DMS 273 (cell line): ENCODE measurements around the gene GJA4.

ENCODE experiments used
- DNase-seq: peaks from one replicate; lab custom pipeline; 2025; ENCODE audit not compliant: unreplicated experiment; lab: John Stamatoyannopoulos, UW

The GJA4 gene

GRCh38 chr1:34792868-34793727, at the start of gene GJA4:
Gene GJA4 (plus strand): TSS chr1:34792999. CDS start chr1:34794214, 1,215 bp downstream.
- DNase-seq = no peak

GRCh38 chr1:34743775-34744174, 49.0 kb upstream of the GJA4 start:
- DNase-seq = no peak

DNA sequence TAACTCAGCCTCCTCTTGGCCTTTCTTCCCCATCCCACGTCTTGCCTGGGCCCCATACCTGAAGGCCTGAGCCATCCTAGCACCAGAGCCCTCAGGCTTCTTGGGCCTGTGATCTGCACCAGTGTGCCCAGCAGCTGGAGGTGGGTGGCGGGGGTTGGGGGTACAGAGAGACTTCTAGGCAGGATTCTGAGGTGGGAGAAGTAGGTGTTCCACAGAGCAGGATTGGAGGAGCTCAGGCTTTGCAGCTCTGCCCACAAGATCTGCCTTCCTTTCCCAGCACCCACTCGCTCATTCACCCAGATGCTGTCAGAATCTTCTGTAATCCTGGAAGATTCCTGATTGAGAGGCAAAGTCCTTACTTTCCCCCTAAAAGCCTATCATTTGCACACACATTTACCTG, 47.9 kb upstream of the GJA4 start:
- no peak for DNase-seq

DNA sequence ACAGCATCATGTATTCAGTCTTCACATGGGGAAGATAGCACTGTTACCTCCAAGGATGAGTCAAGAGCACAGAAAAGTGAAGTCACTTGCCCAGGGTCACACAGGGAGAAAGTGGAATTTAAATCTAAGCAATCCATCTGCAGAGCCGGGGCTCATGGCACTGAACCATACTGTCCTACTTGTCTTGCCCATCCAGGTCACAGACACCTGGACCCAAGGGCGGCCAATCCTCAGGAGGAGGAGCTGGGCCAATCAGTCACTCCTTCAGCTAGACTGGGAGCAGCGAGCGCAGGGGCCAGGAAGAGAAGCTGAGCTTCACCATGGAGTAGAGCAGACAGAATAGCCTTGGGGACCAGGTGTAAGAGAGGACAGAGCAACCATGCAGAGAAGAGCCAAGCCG, 47.1 kb upstream of the GJA4 start:
- DNase-seq = no peak

DNA sequence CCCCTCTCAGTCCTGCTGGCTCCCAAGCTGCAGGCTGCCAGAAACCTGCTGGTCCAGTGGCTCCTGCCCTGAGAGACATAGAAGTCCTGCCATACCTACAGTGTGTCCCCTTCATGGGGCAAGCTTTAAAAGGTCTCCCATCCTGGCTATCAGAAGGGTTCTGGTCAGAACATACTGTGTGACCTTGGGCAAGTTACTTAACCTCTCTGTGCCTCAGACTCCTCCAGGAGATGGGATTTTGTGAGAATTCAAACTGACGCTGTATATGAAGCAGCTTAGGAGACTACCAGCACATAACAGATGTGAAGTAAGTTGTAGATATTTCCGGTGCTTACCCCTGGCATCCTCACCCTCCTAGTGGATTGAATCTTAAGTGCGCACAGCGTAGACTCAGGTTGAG, 46.7 kb upstream of the GJA4 start:
- no peak for DNase-seq

DNA sequence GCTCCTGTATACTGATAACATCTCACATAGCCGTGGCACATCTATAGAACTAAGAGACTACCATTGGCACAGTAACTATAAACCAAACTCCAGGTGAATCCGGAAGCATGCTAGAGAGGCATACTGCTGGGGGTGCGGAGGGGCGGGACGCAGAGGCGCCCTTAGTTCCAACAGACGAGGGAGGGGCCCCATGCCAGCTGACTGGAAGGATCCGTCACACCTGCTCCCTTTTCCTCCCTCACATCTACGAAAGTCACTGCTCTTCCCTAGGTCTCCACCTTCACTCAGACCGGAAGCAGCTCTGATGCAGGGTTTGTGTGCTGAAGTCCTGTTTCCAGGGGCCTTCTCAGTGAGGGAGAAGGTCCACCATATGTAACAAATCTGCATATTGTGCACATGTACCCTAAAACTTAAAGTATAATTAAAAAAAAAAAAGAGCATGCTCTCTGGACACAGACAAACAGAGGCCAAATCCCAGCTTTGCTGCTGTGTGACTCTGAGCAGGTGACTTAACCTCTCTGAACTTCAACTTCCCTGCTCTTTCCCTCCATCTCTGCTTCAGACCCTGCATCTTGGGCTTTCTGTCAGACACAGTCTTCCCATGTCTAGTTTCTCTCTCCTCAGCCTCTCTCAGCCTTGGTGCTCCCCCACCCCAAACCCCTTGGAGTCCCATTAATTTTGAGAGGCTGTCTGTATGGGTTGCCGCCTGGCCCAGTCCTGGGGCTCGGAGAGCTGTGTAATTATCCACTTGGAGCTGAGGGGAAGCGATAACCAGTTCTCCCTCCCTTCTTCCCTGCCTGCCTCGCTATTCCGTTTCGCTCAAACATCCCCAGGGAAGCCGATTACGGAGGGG, 45.8 kb upstream of the GJA4 start:
- DNase-seq = no peak

GRCh38 chr1:34747638-34747941, 45.2 kb upstream of the GJA4 start:
- no peak for DNase-seq

GRCh38 chr1:34749992-34750391, 42.8 kb upstream of the GJA4 start:
- DNase-seq = no peak

DNA sequence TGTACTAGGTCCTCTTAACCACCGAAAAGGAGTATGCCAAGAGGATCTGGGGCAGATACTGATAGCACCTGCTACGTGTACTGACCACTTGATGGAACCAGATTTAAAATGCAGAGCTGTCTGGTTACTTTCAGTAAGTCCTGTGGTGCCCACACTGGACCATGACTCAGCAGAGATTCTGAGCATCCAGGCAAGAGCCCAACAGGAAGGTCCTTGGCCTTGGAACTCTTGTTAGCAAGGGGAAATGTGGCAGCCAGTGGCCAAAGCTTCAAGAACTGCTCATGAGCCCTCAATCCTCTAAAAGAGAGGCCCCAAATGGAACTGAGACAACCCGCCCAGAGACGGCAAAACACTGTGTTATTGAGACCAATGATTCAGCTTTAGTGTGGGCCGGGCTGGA, 42.2 kb upstream of the GJA4 start:
- no peak for DNase-seq

DNA sequence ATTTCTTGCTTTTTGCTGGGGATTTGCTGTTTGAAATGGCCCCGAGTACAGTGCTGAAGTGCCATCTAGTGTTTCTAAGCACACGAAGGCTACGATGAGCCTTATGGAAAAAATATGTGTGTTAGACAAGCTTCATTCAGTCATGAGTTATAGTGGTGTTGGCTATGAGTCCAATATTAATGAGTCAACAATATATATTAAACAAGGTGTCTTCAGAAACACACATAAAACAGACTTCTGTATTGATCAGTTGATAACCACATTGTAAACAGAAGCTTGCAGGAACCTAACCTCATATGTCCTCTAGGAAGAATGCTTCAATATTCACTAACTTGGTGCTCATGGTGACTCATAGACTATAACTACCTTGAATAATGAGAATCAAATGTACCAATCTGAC, 39.6 kb upstream of the GJA4 start:
- DNase-seq = no peak

DNA sequence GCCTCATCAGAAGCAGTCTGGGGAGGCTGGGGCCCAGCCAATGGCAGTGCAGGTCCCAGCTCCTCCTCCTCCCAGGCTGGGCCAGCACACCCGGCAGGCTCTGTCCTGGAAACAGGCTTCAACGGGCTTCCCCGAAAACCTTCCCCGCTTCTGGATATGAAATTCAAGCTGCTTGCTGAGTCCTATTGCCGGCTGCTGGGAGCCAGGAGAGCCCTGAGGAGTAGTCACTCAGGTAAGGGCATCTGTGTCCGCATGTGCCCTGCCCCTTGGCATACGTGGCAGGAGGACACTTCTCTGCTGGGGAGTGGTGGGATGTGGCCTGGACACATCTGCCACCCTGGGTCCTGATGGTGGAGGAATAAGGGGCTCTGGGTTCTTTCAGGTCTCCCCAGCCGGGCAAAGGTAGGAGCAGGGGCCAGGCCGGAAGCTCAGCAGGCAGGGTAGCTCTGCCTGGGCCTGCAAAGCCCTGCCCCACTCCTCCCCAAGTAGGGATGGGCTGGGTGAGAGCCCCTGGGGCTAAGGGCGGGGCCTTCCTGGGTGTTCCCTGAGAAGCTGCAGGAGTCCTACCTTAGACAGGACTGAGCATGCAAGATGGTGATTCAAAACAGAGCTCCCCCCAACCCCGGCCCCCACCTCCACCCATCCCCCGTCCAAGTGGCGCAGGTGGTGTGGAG, 37.7 kb upstream of the GJA4 start, which contains the start of gene GJB5:
TSS of gene GJB5 (plus strand) at position 84 of the 674 bp plus-strand sequence. CDS start 2,284 bp downstream, outside the sequence.
- no peak for DNase-seq

GRCh38 chr1:34755961-34756360, 36.8 kb upstream of the GJA4 start:
- no peak for DNase-seq

DNA sequence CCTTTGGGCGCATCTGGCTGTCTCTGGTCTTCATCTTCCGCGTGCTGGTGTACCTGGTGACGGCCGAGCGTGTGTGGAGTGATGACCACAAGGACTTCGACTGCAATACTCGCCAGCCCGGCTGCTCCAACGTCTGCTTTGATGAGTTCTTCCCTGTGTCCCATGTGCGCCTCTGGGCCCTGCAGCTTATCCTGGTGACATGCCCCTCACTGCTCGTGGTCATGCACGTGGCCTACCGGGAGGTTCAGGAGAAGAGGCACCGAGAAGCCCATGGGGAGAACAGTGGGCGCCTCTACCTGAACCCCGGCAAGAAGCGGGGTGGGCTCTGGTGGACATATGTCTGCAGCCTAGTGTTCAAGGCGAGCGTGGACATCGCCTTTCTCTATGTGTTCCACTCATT, 35.4 kb upstream of the GJA4 start:
- no peak for DNase-seq

DNA sequence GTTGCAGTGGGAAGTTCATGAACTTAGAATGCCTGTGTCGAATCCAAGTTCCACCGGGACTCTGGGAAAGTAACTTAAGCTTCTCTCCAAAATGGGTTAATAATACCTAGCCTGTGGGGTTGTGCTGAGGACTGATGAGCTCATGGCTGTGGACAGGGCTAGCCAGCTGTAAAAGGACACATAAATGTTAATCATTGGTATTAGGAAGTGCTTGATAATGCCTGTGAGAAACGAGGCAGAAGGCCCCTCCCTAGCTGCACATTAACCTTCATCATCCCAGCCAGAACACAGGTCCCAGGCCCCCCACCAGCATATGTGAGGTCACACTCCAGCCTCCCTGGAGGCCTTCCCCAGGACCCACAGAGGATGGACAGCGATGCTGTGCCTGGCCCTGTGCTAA, 34.0 kb upstream of the GJA4 start:
- no peak for DNase-seq

GRCh38 chr1:34759503-34760357, 33.1 kb upstream of the GJA4 start, which contains the start of gene GJB4:
Gene GJB4 (plus strand): TSS chr1:34759740. CDS start chr1:34761255, 1,515 bp downstream.
- no peak for DNase-seq

DNA sequence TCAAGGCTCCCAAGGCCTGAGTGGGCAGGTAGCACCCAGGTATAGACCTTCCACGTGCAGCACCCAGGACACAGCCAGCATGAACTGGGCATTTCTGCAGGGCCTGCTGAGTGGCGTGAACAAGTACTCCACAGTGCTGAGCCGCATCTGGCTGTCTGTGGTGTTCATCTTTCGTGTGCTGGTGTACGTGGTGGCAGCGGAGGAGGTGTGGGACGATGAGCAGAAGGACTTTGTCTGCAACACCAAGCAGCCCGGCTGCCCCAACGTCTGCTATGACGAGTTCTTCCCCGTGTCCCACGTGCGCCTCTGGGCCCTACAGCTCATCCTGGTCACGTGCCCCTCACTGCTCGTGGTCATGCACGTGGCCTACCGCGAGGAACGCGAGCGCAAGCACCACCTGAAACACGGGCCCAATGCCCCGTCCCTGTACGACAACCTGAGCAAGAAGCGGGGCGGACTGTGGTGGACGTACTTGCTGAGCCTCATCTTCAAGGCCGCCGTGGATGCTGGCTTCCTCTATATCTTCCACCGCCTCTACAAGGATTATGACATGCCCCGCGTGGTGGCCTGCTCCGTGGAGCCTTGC, 31.5 kb upstream of the GJA4 start:
- no peak for DNase-seq

GRCh38 chr1:34761776-34762307, 31.0 kb upstream of the GJA4 start:
- DNase-seq = no peak

- no peak for DNase-seq
Observed at GRCh38 chr1:34762474-34763141, 30.2 kb upstream of the GJA4 start.

DNA sequence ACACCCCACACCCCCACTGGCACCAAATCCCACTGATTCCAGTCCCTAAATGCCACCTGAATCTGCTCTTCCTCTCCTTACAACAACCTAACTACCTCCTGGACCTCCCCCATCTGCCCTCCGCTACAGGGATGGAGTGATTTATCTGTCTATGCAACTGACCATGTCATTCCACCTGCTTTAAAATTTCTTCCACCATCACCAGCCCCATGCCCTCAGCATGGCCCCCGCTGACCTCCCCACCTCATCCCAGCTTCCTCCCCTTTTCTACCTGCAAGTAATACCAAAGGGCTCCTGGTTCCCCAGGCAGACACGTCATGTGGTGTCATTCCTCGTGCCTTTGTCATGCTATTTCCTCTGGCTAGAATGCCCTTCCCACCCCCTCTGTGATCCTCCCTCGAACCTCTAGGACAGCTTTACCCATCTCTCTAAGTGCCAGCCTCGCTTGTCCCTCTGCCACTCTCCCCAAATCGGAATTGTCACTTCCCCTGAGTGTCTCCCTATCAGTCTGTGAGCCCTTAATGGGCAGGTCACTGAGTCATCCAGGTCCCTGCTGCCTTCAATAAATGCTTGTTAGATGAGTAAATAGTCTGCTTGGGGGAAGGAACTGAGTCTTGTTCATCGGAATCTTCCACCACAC, 29.5 kb upstream of the GJA4 start:
- DNase-seq = no peak
